Measurements from ENCODE around the gene TCEANC. TPM values are rescaled to one million over a fixed set of nuclear protein-coding genes. Genes with fewer than 3 reads are reported as not detected.

Gene TCEANC
- total RNA-seq, 1 donor from 2014 or later, result 4.5 TPM

GRCh38 chrX:13651150-13651549, 1.8 kb upstream of the TCEANC start:
- H3K27ac ChIP-seq, result peak overlapping the region in 1 of 2 donors; percentile 97
- TF ChIP-seq, protein P1, sequence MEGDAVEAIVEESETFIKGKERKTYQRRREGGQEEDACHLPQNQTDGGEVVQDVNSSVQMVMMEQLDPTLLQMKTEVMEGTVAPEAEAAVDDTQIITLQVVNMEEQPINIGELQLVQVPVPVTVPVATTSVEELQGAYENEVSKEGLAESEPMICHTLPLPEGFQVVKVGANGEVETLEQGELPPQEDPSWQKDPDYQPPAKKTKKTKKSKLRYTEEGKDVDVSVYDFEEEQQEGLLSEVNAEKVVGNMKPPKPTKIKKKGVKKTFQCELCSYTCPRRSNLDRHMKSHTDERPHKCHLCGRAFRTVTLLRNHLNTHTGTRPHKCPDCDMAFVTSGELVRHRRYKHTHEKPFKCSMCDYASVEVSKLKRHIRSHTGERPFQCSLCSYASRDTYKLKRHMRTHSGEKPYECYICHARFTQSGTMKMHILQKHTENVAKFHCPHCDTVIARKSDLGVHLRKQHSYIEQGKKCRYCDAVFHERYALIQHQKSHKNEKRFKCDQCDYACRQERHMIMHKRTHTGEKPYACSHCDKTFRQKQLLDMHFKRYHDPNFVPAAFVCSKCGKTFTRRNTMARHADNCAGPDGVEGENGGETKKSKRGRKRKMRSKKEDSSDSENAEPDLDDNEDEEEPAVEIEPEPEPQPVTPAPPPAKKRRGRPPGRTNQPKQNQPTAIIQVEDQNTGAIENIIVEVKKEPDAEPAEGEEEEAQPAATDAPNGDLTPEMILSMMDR (IDR thresholded peaks at IDR 0.05), result no peak
- H3K4me1 ChIP-seq, result no peaks in the 10 kb centered on the region
- H3K27me3 ChIP-seq, result no peaks in the 10 kb centered on the region
- no peak overlapping the region for H3K4me3 ChIP-seq
- no peaks in the 10 kb centered on the region for H3K36me3 ChIP-seq
- H3K9me3 ChIP-seq, result no peaks in the 10 kb centered on the region
- DNase-seq (ENCODE audit: low spot score in 2 of 2), result no peak
- intact Hi-C loops (cut with DNase I), result loop anchor here (5.0 kb wide), 1 partner anchor 129 kb away; no protein-coding TSS in a partner anchor

DNA sequence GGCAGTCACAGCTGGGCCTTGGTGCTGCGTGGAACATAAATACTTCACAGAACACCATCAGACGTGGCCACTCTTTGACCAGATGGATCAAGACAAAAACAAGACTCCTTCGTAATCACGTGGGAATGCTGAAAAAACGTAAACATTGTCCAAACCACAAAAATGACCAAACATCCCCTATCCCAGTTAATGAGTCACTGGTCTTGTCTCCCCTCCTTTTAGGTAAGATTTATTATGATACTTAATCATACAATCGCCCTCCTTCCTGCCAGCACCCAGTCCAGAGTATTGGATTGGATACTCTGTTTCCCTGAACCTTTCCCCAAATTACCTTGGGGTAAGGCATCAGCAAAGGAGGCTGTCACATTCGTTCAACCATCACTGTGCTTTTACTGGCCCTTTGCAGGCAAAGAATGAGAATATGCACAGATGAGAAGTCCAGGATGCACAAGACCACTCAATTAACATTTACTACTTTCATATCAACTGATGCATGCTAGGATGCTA, 601 bp upstream of the TCEANC start:
- peak overlapping the region; percentile 69 to 85 for H3K4me3 ChIP-seq
- no peaks in the 10 kb centered on the region for H3K4me1 ChIP-seq
- no peak for DNase-seq (ENCODE audit: low spot score in 2 of 2)
- no peaks in the 10 kb centered on the region for H3K9me3 ChIP-seq
- no peaks in the 10 kb centered on the region for H3K36me3 ChIP-seq
- TF ChIP-seq, protein P1 (IDR thresholded peaks at IDR 0.05), result no peak
- no peaks in the 10 kb centered on the region for H3K27me3 ChIP-seq
- intact Hi-C loops (cut with DNase I), result loop anchor here (2.0 to 5.0 kb wide), 2 partner anchors 130 to 376 kb away; partner anchors contain the start of gene GEMIN8
- H3K27ac ChIP-seq, result peak overlapping the region; percentile 64 to 97

- intact Hi-C loops (cut with DNase I), result loop anchor here (5.0 kb wide), 1 partner anchor 132 kb away; no protein-coding TSS in a partner anchor
- no peaks in the 10 kb centered on the region for H3K36me3 ChIP-seq
- H3K9me3 ChIP-seq, result no peaks in the 10 kb centered on the region
- H3K27ac ChIP-seq, result peak overlapping the region; percentile 96 to 97
- peak overlapping the region in 1 of 2 donors; percentile 85 for H3K4me3 ChIP-seq
- DNase-seq (ENCODE audit: low spot score in 2 of 2), result no peak
- no peaks in the 10 kb centered on the region for H3K27me3 ChIP-seq
- TF ChIP-seq, protein P1 (IDR thresholded peaks at IDR 0.05), result no peak
- H3K4me1 ChIP-seq, result peaks cover 0 to 3% of the 10 kb centered on the region in 2 donors
Observed at GRCh38 chrX:13654116-13654515, 1.2 kb downstream of the TCEANC start.

- no peaks in the 10 kb centered on the region for H3K9me3 ChIP-seq
- DNase-seq (ENCODE audit: low spot score in 2 of 2), result no peak
- TF ChIP-seq, protein P1 (IDR thresholded peaks at IDR 0.05), result no peak
- intact Hi-C loops (cut with DNase I), result no loop called here
- peaks cover 0 to 3% of the 10 kb centered on the region in 2 donors for H3K4me1 ChIP-seq
- H3K27ac ChIP-seq, result no peak overlapping the region
- no peak overlapping the region for H3K4me3 ChIP-seq
- H3K36me3 ChIP-seq, result no peaks in the 10 kb centered on the region
- H3K27me3 ChIP-seq, result no peaks in the 10 kb centered on the region
Observed at GRCh38 chrX:13655674-13656073, 2.7 kb downstream of the TCEANC start.

DNA sequence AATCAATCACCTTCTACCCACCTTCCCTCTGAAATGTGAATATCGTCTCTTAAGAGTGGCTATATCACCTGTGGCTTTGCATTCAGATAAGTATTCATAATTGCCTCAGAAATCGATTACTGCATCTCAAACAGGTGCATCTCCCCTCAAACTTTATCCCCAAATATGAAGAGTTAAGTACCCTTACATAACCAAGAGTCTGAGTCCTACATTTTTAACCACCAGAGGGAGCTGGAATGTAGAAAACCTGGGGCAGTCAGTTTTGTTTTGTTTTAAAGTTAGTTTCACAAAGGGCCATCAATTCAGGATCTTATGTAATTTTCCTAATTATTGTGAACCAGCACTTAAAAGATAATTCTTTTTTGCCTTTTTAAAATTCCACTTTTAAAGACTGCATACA, 5.7 kb downstream of the TCEANC start:
- no peaks in the 10 kb centered on the region for H3K9me3 ChIP-seq
- no peak for DNase-seq (ENCODE audit: low spot score in 2 of 2)
- H3K4me3 ChIP-seq, result peak overlapping the region in 1 of 2 donors; percentile 23
- TF ChIP-seq, protein P1 (IDR thresholded peaks at IDR 0.05), result peak; percentile 64 to 84 (median 74)
- intact Hi-C loops (cut with DNase I), result loop anchor here (1.0 kb wide), 1 partner anchor 374 kb away; no protein-coding TSS in a partner anchor
- peaks cover 0 to 3% of the 10 kb centered on the region in 2 donors for H3K4me1 ChIP-seq
- H3K27me3 ChIP-seq, result no peaks in the 10 kb centered on the region
- peaks cover 0 to 10% of the 10 kb centered on the region in 2 donors for H3K36me3 ChIP-seq
- peak overlapping the region in 1 of 2 donors; percentile 50 for H3K27ac ChIP-seq
